Measurements from ENCODE around the gene ZAP70.

- TF ChIP-seq POLR2AphosphoS5 (IDR thresholded peaks at IDR 0.05; ENCODE audit: borderline replicate concordance, low read depth, low read length), result no peak
- no peak for TF ChIP-seq EZH2 (IDR thresholded peaks at IDR 0.05)
- TF ChIP-seq FOXP2 (optimal IDR thresholded peaks at IDR 0.05; ENCODE audit: control extremely low read depth, extremely low read length, insufficient read depth), result no peak
Observed at GRCh38 chr2:97676620-97677019, 36.8 kb upstream of the ZAP70 start.

All from SK-N-MC (cell line).